C4-2B (cell line): ENCODE results near the gene RASSF5.

ENCODE experiments used
- H3K27ac ChIP-seq: fragments of 450-650 bp; 2 replicates; pipeline ENCODE4 v1.5.1; 2017
- ZFX ChIP-seq: fragments of 450-650 bp; IDR thresholded peaks from 2 replicates; pipeline ENCODE4 v1.6.1; 2017
- TF ChIP-seq, protein P1 (sequence below): fragments of 450-650 bp; conservative IDR thresholded peaks from 2 replicates; pipeline ENCODE4 v1.5.1; 2017; ENCODE audit warnings: mild to moderate bottlenecking

RASSF5 gene

DNA sequence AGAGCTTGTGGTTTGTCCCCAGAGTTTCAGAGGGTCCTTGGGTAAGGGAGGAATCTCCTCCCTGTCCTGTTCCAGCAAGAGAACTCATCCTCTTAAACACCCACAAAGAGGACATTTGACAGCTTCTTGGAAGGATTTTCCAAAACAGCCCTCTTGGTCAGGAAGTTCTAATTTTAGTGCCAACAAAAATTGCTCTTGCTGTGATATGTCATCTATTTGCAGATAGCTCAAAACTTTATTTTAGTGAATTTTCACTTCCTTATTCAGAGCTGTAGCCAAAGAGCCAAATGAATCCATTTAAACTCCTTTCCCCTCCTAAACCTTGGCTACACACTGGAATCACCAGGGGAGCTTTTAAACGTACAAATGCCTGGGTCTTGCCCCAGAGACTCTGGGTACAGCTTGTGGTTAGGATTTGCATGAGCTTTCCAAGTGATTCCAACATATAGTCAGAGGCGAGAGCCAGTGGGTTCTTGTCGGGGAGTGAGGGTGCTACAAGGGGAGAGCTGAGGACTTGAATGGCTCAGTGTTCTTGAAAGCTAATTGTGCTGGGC lies 11.8 kb upstream of the RASSF5 start:
- no peak overlapping the region for H3K27ac ChIP-seq

DNA sequence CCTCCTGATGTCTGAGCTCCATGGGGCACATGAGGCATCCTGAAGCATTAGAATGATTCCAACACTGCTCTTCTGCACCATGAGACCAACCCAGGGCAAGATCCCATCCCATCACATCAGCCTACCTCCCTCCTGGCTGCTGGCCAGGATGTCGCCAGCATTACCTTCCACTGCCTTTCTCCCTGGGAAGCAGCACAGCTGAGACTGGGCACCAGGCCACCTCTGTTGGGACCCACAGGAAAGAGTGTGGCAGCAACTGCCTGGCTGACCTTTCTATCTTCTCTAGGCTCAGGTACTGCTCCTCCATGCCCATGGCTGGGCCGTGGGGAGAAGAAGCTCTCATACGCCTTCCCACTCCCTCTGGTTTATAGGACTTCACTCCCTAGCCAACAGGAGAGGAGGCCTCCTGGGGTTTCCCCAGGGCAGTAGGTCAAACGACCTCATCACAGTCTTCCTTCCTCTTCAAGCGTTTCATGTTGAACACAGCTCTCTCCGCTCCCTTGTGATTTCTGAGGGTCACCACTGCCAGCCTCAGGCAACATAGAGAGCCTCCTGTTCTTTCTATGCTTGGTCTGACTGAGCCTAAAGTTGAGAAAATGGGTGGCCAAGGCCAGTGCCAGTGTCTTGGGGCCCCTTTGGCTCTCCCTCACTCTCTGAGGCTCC lies 11.1 kb upstream of the RASSF5 start:
- TF ChIP-seq ZFX = no peak
- TF ChIP-seq, protein P1, sequence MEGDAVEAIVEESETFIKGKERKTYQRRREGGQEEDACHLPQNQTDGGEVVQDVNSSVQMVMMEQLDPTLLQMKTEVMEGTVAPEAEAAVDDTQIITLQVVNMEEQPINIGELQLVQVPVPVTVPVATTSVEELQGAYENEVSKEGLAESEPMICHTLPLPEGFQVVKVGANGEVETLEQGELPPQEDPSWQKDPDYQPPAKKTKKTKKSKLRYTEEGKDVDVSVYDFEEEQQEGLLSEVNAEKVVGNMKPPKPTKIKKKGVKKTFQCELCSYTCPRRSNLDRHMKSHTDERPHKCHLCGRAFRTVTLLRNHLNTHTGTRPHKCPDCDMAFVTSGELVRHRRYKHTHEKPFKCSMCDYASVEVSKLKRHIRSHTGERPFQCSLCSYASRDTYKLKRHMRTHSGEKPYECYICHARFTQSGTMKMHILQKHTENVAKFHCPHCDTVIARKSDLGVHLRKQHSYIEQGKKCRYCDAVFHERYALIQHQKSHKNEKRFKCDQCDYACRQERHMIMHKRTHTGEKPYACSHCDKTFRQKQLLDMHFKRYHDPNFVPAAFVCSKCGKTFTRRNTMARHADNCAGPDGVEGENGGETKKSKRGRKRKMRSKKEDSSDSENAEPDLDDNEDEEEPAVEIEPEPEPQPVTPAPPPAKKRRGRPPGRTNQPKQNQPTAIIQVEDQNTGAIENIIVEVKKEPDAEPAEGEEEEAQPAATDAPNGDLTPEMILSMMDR = no peak
- no peak overlapping the region for H3K27ac ChIP-seq

More for the DNA sequence above, 11.8 kb upstream of the RASSF5 start:
- TF ChIP-seq, protein P1 = no peak
- no peak for TF ChIP-seq ZFX

DNA sequence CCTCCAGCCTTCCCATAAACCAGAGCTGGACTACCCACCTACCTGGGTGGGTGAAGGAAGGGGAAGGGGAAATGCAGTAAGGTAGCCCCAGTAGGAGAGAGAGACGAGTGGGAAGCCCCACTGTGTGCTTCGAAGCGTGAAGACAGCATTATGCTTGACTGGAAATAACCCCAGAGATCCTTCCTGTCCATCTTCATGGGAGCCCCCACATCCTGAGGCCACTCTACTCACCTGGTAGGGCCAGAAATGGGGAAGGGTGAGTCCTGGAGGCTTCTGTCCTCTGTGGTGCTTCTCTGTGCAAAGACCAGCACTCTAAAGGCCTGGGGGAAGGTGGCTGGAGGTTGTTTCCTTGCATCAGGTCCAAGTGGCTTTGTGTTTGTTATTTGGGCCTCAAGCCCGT lies 10.0 kb upstream of the RASSF5 start:
- TF ChIP-seq ZFX = no peak
- TF ChIP-seq, protein P1 = no peak
- no peak overlapping the region for H3K27ac ChIP-seq

DNA sequence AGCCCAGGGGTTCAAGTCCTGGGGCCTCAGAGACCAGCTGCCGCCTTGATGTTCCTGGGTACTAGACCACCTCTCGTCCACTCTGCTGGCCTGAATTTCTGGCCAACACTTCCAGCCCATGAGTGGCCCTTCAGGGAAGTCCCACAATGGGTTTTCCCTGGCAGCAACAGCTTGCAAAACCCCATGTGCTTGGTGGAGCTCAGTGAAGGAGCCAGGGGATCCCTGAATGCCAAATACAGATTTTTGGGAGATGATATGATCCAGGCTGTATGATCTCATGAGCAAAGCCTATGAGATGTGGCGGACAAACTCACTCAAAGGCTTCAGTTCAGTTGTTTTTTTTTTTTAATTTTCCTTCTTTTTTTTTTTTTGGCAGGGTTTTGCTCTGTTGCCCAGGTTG lies 9.6 kb upstream of the RASSF5 start:
- no peak overlapping the region for H3K27ac ChIP-seq
- TF ChIP-seq, protein P1 = no peak
- TF ChIP-seq ZFX = no peak

DNA sequence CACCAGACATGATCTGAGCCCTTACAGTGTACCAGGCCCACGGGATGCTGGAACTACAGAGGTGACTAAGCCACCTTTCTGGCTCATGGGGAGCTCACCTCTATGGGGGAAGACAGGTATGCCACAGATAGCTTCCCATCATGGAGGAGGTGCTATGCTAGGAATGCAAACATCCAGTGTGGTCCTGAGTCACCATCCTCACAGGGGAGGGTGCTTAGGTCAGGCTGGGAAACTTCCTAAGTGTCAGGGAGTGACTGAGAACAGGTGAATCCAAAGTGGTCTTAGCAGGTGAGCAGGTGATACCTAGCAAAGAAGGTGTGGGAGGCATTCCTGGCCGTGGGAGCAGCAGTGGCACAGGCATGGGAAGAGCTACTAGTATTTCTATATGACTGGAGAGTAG lies 8.6 kb upstream of the RASSF5 start:
- H3K27ac ChIP-seq = no peak overlapping the region
- TF ChIP-seq ZFX = no peak
- TF ChIP-seq, protein P1 = no peak

DNA sequence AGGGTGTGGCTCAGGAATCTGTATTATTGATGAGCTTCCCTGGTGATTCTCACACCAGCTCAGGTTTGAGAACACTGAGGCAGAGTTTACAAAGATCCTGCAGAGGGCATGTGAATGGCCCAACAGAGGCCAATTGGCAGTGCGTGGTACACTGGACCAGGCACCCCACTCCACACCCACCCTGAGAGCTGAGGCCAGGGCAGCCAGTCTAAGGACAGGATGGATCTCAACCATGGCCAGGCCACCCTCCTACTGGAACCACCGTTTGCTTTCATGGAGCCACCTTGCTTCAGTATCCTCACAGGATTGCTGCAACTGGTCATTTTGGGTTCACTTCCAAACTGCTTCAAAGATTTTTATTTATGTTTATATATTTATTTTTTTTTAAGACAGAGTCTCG lies 7.3 kb upstream of the RASSF5 start:
- TF ChIP-seq, protein P1 = no peak
- no peak for TF ChIP-seq ZFX
- H3K27ac ChIP-seq = no peak overlapping the region

DNA sequence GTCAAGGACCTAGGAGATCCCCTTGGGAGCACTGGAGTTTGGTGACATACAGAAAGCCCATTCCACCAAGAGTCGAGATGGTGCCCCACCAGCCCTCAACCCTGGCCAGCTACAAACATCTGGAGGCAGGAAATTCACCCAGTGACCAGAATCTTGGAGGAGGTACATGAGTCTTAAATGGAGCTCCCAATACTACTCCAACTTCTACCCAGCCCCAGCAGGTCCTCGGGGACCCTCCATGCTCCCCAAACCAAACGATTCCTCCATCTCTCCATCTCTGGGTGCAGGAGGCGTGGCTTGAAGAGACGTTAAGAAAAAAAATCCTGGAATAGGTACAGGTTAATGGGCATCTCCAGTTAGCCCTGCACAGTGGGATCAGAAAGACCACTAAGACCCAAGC lies 5.5 kb upstream of the RASSF5 start:
- TF ChIP-seq ZFX = no peak
- TF ChIP-seq, protein P1 = no peak
- no peak overlapping the region for H3K27ac ChIP-seq
